Left lung (tissue), 10 donors: ENCODE results near the gene EPHX1. TPM values are rescaled to one million over a fixed set of nuclear protein-coding genes. Genes with fewer than 3 reads are reported as not detected.

Experiments
- ATAC-seq: fragments of 200-7000 bp; cut with Tn5 transposase; one replicate; pipeline ENCODE4 v1.9.1; 2020; ENCODE audit warnings: moderate library complexity
- DNase-seq, 4 donors: peaks; one replicate each; pipeline ENCODE4 v3.0.0-alpha.2; 2013 to 2020
- H3K27ac ChIP-seq, 2 donors: fragments of 200-600 bp; sonication (generic) in 1 of 2; one replicate each; pipeline versions ENCODE4 v1.5.0 to v1.8.0; 2020 to 2021
- H3K27me3 ChIP-seq, 2 donors: fragments of 200-600 bp; sonication (generic) in 1 of 2; one replicate each; pipeline versions ENCODE4 v1.5.0 to v1.8.0; 2020 to 2021
- H3K36me3 ChIP-seq, 2 donors: fragments of 200-600 bp; sonication (generic) in 1 of 2; one replicate each; pipeline versions ENCODE4 v1.5.0 to v1.8.0; 2020 to 2021
- H3K4me1 ChIP-seq, 2 donors: fragments of 200-600 bp; one replicate each; pipeline ENCODE4 v1.8.0; 2021
- H3K4me3 ChIP-seq, 2 donors: fragments of 200-600 bp; sonication (generic) in 1 of 2; one replicate each; pipeline versions ENCODE4 v1.5.0 to v1.8.0; 2020 to 2021; ENCODE audit warnings: mild to moderate bottlenecking in 1 of 2
- H3K9me3 ChIP-seq, 2 donors: fragments of 200-600 bp; sonication (generic) in 1 of 2; one replicate each; pipeline versions ENCODE4 v1.5.0 to v1.8.0; 2020 to 2021
- CTCF ChIP-seq, 2 donors: fragments of 200-600 bp; sonication (generic) in 1 of 2; IDR thresholded peaks; one replicate each; pipeline versions ENCODE4 v1.5.0 to v1.8.0; 2021; ENCODE audit warnings: antibody characterized with exemption in 2 of 2
- intact Hi-C, 2 donors: fragments of 100-400 bp; cut with DNase I; formaldehyde crosslinking; loops; one replicate each; pipeline versions ENCODE4 v1.11.2 to v1.14.2; 2022
- polyA plus RNA-seq, 6 donors: library from polyadenylated mRNA; unstranded; fragments of 120-200 nt; gene quantifications; one replicate each; pipeline ENCODE4 v1.2.1, GENCODE V29; 2013; ENCODE audit not compliant: insufficient read length in 6 of 6
- total RNA-seq, 2 donors: library from RNA; stranded (reverse); fragmentation: NEBNext Ultra II Directional; extraction: Animal tissue kit (Norgen Biotek cat#: 25700); gene quantifications; one replicate each; pipeline ENCODE4 v1.2.1, GENCODE V29; 2021
- donor health status: DM: no; HTN: yes; CAD: no.
- donor health status: DM: no; HTN: no; CAD: no.

Gene EPHX1
- total and polyA plus RNA-seq, 8 donors = 109 to 305 (median 119) TPM

GRCh38 chr1:225825607-225826007, 15.7 kb downstream of the EPHX1 start:
- intact Hi-C loops = no loop called here
- Histone ChIP-seq H3K27ac (no peak overlapping the region), H3K4me1 (peaks cover 24 to 26% of the 10 kb centered on the region in 2 donors), H3K36me3 (peaks cover 0 to 11% of the 10 kb centered on the region in 2 donors), H3K9me3 (no peaks in the 10 kb centered on the region), H3K27me3 (no peaks in the 10 kb centered on the region), H3K4me3 (no peak overlapping the region)
- DNase-seq (no peak), ATAC-seq (peak; percentile 14)
- TF ChIP-seq CTCF (IDR thresholded peaks at IDR 0.05) = no peak

GRCh38 chr1:225827076-225827475, 17.2 kb downstream of the EPHX1 start:
- intact Hi-C loops = no loop called here
- Histone ChIP-seq H3K27ac (no peak overlapping the region), H3K36me3 (peaks cover 0 to 17% of the 10 kb centered on the region in 2 donors), H3K4me1 (peaks cover 19 to 23% of the 10 kb centered on the region in 2 donors), H3K27me3 (no peaks in the 10 kb centered on the region), H3K9me3 (no peaks in the 10 kb centered on the region), H3K4me3 (no peak overlapping the region)
- no peak for ATAC-seq
- no peak for TF ChIP-seq CTCF (IDR thresholded peaks at IDR 0.05)
- DNase-seq = no peak

DNA sequence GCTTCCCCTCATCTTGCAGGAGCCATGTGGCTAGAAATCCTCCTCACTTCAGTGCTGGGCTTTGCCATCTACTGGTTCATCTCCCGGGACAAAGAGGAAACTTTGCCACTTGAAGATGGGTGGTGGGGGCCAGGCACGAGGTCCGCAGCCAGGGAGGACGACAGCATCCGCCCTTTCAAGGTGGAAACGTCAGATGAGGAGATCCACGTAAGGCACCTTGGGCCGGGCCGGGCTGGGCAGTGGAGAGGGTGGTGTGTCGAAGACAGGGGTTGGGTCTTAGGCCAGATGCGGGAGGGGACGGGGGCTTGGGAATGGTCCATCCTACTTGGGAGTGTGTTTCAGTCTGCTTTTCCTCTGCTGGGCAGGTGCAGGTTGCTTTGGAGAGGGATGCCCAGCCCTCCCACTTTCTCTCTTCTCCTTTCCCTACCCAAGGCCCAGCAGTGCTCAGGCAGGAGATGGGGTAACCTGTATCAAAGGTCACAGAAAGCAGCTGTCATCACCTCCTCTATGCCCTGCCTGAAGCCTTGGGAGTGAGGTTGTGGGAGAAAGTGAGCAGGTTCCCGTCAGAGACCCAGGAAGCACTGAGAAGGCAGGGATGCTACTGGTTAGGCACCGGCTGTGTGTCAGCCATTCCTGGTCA, 18.9 kb downstream of the EPHX1 start:
- H3K4me1 ChIP-seq = peaks cover 19 to 23% of the 10 kb centered on the region in 2 donors
- no peak overlapping the region for H3K4me3 ChIP-seq
- DNase-seq (no peak), ATAC-seq (no peak)
- no peak for TF ChIP-seq CTCF (IDR thresholded peaks at IDR 0.05)
- H3K27me3 ChIP-seq = no peaks in the 10 kb centered on the region
- intact Hi-C loops = no loop called here
- H3K36me3 ChIP-seq = peaks cover 0 to 27% of the 10 kb centered on the region in 2 donors
- no peak overlapping the region for H3K27ac ChIP-seq
- H3K9me3 ChIP-seq = no peaks in the 10 kb centered on the region

- Histone ChIP-seq H3K27me3 (no peaks in the 10 kb centered on the region), H3K36me3 (peaks cover 0 to 27% of the 10 kb centered on the region in 2 donors)
These were observed 20.9 kb downstream of the EPHX1 start for GRCh38 chr1:225830841-225831240.

More at GRCh38 chr1:225830841-225831240, 20.9 kb downstream of the EPHX1 start:
- Histone ChIP-seq H3K4me1 (peaks cover 5 to 9% of the 10 kb centered on the region in 2 donors), H3K27ac (no peak overlapping the region), H3K4me3 (no peak overlapping the region), H3K9me3 (no peaks in the 10 kb centered on the region)
- DNase-seq = no peak
- no peak for TF ChIP-seq CTCF (IDR thresholded peaks at IDR 0.05)
- intact Hi-C loops = no loop called here
- ATAC-seq = no peak
